HCT116 (cell line): ENCODE results near the gene AVPR1B. TPM values are rescaled to one million over a fixed set of nuclear protein-coding genes. Genes with fewer than 3 reads are reported as not detected.

Experiments used
- ATAC-seq: fragments of 200-7000 bp; cut with Tn5 transposase; 2 replicates; pipeline ENCODE4 v1.9.1; 2020; ENCODE audit warnings: mild to moderate bottlenecking, moderate library complexity
- BruUV-seq: library from RNA; stranded (reverse); fragments of 400-500 nt; replicated peaks from 2 replicates; lab custom pipeline; 2021; lab: Mats Ljungman, UMichigan
- CTCF ChIA-PET: fragments of 300-600 bp; sonication (Branson Sonifier 250); formaldehyde crosslinking; loops from one replicate; lab custom pipeline; 2021; ENCODE audit warnings: antibody characterized with exemption; lab: Charles Lee
- POLR2A ChIA-PET: fragments of 300-600, 350-600 bp; sonication (Branson Sonifier 250); formaldehyde crosslinking; loops from one replicate; lab custom pipeline; 2021; ENCODE audit warnings: antibody characterized with exemption; lab: Charles Lee
- RAD21 ChIA-PET, 2 experiments: fragments of 300-600 bp; sonication (Branson Sonifier 250); formaldehyde crosslinking; loops; one replicate each; lab custom pipeline; 2023; ENCODE audit warnings: low total read pairs in 2 of 2; ENCODE audit not compliant: uncharacterized antibody in 2 of 2, unreplicated experiment in 2 of 2, low non-redundant PET in 1 of 2; lab: Charles Lee
- DNase-seq: peaks from one replicate; pipeline ENCODE4 v3.0.0-alpha.2; 2010; ENCODE audit warnings: low read depth, low spot score
- H2AFZ ChIP-seq: fragments of 200-600 bp; shearing (Covaris generic), sonication (generic); 2 replicates; pipeline ENCODE4 v1.6.1; 2017; ENCODE audit warnings: low read depth, mixed run types, mixed read lengths, antibody characterized with exemption, low read length; ENCODE audit not compliant: poor library complexity, severe bottlenecking
- H3K27ac ChIP-seq: 2 replicates; pipeline ENCODE4 v1.5.1; 2012; ENCODE audit warnings: low read depth, low read length
- H3K27me3 ChIP-seq: fragments of 200-600 bp; sonication (generic); 2 replicates; pipeline ENCODE4 v1.6.1; 2016; ENCODE audit warnings: mixed run types, low read length, mixed read lengths; ENCODE audit not compliant: insufficient read depth
- H3K36me3 ChIP-seq, 2 experiments: fragments of 200-500 bp in 1 of 2; fragments of 200-600 bp in 1 of 2; sonication (Bioruptor generic) in 1 of 2; sonication (generic) in 1 of 2; 2 replicates each; pipeline versions ENCODE4 v1.5.1 to v1.6.1; 2014 to 2016; ENCODE audit warnings: low read length in 2 of 2, inconsistent platforms in 1 of 2, mixed read lengths in 1 of 2, mixed run types in 1 of 2; ENCODE audit not compliant: insufficient read depth in 2 of 2, control insufficient read depth in 1 of 2
- H3K4me1 ChIP-seq, 2 experiments: fragments of 200-600 bp in 1 of 2; sonication (generic) in 1 of 2; 2 replicates each; pipeline versions ENCODE4 v1.5.1 to v1.6.1; 2012 to 2017; ENCODE audit warnings: low read length in 2 of 2, inconsistent platforms in 1 of 2, mild to moderate bottlenecking in 1 of 2, mixed read lengths in 1 of 2, mixed run types in 1 of 2, moderate library complexity in 1 of 2; ENCODE audit not compliant: insufficient read depth in 2 of 2, control insufficient read depth in 1 of 2
- H3K4me2 ChIP-seq: fragments of 200-600 bp; sonication (generic); 2 replicates; pipeline ENCODE4 v1.6.1; 2017; ENCODE audit warnings: mixed run types, low read length, mixed read lengths
- H3K4me3 ChIP-seq, 2 experiments: fragments of 200-600 bp in 1 of 2; sonication (generic) in 1 of 2; replicated peaks in 1 of 2; 2 replicates each; pipeline ENCODE4 v1.5.1; 2011 to 2016; ENCODE audit warnings: low read length in 2 of 2, control low read depth in 1 of 2, low read depth in 1 of 2, mild to moderate bottlenecking in 1 of 2, mixed read lengths in 1 of 2, mixed run types in 1 of 2
- H3K79me2 ChIP-seq: fragments of 200-600 bp; sonication (generic); 2 replicates; pipeline ENCODE4 v1.6.1; 2017; ENCODE audit warnings: mild to moderate bottlenecking, mixed run types, low read length, moderate library complexity, mixed read lengths; ENCODE audit not compliant: insufficient read depth
- H3K9ac ChIP-seq: fragments of 200-600 bp; sonication (generic); 2 replicates; pipeline ENCODE4 v1.6.1; 2016; ENCODE audit warnings: low read length, mixed read lengths
- H3K9me2 ChIP-seq: fragments of 200-600 bp; sonication (generic), shearing (Covaris generic); 2 replicates; pipeline ENCODE4 v1.6.1; 2017; ENCODE audit warnings: mixed run types, mild to moderate bottlenecking, moderate library complexity; ENCODE audit not compliant: insufficient read depth
- H3K9me3 ChIP-seq, 2 experiments: fragments of 200-500 bp in 1 of 2; fragments of 200-600 bp in 1 of 2; sonication (Bioruptor generic) in 1 of 2; sonication (generic) in 1 of 2; 2 replicates each; pipeline ENCODE4 v1.6.1; 2014 to 2017; ENCODE audit warnings: low read length in 2 of 2, mixed read lengths in 2 of 2, inconsistent platforms in 1 of 2, low read depth in 1 of 2, mild to moderate bottlenecking in 1 of 2, mixed run types in 1 of 2, moderate library complexity in 1 of 2; ENCODE audit not compliant: control insufficient read depth in 1 of 2, insufficient read depth in 1 of 2
- H4K20me1 ChIP-seq: fragments of 200-600 bp; sonication (generic), shearing (Covaris generic); 2 replicates; pipeline ENCODE4 v1.6.1; 2017; ENCODE audit warnings: mixed run types, mild to moderate bottlenecking, moderate library complexity; ENCODE audit not compliant: insufficient read depth
- CBX3 ChIP-seq: IDR thresholded peaks from 2 replicates; pipeline ENCODE4 v1.6.1; 2012; ENCODE audit warnings: low read depth
- JUND ChIP-seq: IDR thresholded peaks from 2 replicates; pipeline ENCODE4 v1.6.1; 2012
- RAD21 ChIP-seq: IDR thresholded peaks from 2 replicates; pipeline ENCODE4 v1.6.1; 2012; ENCODE audit warnings: low read depth, mild to moderate bottlenecking
- SP1 ChIP-seq: IDR thresholded peaks from 2 replicates; pipeline ENCODE4 v1.6.1; 2012; ENCODE audit warnings: low read depth
- SRF ChIP-seq: IDR thresholded peaks from 2 replicates; pipeline ENCODE4 v1.6.1; 2012; ENCODE audit warnings: low read depth
- TCF7L2 ChIP-seq: IDR thresholded peaks from 2 replicates; pipeline ENCODE4 v1.7.0; 2011; ENCODE audit warnings: borderline replicate concordance, inconsistent platforms; ENCODE audit not compliant: insufficient read depth, insufficient read length; ENCODE audit errors: extremely low read depth
- YY1 ChIP-seq: IDR thresholded peaks from 2 replicates; pipeline ENCODE4 v1.6.1; 2011; ENCODE audit warnings: low read length, low read depth, moderate library complexity, mild to moderate bottlenecking; ENCODE audit not compliant: insufficient replicate concordance; ENCODE audit errors: extremely low read depth
- ZNF274 ChIP-seq: fragments of 200-500 bp; sonication (Bioruptor generic); IDR thresholded peaks from 2 replicates; pipeline ENCODE4 v1.6.1; 2014; ENCODE audit warnings: mild to moderate bottlenecking, low read depth, low read length, inconsistent platforms
- intact Hi-C: fragments of 100-400 bp; cut with micrococcal nuclease; formaldehyde crosslinking; loops from 2 replicates; pipeline ENCODE4 v1.10.0; 2022
- total RNA-seq: library from RNA; stranded (reverse); gene quantifications from one replicate; pipeline ENCODE4 v1.2.1, GENCODE V29; 2021; ENCODE audit not compliant: unreplicated experiment
- TF ChIP-seq, protein P1 (sequence below): IDR thresholded peaks from 2 replicates; pipeline ENCODE4 v1.6.1; 2011; ENCODE audit warnings: mild to moderate bottlenecking, low read length, moderate library complexity; ENCODE audit not compliant: insufficient replicate concordance; ENCODE audit errors: extremely low read depth
- TF ChIP-seq, protein P2 (sequence below), 3 experiments: fragments of 200-600 bp in 1 of 3; sonication (generic) in 1 of 3; IDR thresholded peaks in 2 of 3; conservative IDR thresholded peaks in 1 of 3; 2 replicates each; pipeline ENCODE4 v1.5.1; 2012 to 2017; ENCODE audit warnings: low read depth in 2 of 3, low read length in 2 of 3, antibody characterized with exemption in 1 of 3, borderline replicate concordance in 1 of 3, control low read depth in 1 of 3, mild to moderate bottlenecking in 1 of 3, mixed read lengths in 1 of 3, mixed run types in 1 of 3, moderate library complexity in 1 of 3; ENCODE audit not compliant: insufficient read depth in 1 of 3
- TF ChIP-seq, protein P3 (sequence below): IDR thresholded peaks from 2 replicates; pipeline ENCODE4 v1.6.1; 2012

AVPR1B gene
- total RNA-seq, 1 experiment from 2014 or later, result not detected

DNA sequence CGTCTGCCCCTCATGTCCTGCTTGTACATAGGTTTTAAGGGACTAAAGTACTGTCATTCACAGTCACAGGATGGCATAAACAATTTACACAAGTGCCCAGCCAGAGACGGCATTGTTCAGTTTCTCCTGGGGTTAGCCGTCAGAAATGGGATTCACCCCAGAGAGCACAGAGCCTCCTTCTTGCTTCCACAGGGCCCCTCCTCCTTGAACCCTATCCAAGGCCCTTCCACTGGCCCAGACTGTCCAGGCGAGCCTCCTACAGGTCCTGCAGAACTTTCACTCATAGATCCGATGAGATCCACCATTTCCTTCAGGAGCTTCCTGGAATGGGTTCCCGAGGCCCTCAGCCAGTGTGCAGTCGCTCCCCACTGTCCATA is 10.0 kb downstream of the AVPR1B start (continued):
- TF ChIP-seq, protein P1, sequence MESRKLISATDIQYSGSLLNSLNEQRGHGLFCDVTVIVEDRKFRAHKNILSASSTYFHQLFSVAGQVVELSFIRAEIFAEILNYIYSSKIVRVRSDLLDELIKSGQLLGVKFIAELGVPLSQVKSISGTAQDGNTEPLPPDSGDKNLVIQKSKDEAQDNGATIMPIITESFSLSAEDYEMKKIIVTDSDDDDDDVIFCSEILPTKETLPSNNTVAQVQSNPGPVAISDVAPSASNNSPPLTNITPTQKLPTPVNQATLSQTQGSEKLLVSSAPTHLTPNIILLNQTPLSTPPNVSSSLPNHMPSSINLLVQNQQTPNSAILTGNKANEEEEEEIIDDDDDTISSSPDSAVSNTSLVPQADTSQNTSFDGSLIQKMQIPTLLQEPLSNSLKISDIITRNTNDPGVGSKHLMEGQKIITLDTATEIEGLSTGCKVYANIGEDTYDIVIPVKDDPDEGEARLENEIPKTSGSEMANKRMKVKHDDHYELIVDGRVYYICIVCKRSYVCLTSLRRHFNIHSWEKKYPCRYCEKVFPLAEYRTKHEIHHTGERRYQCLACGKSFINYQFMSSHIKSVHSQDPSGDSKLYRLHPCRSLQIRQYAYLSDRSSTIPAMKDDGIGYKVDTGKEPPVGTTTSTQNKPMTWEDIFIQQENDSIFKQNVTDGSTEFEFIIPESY, result no peak
- TF ChIP-seq SP1 (no peak), ZNF274 (no peak)

- BruUV-seq, result no TSS peak
- ChIA-PET RAD21 (interaction anchor here (1.0 to 1.9 kb wide), 8 partner anchors 75 to 188 kb away, joined by 5 to 20 read pairs (median 8); no protein-coding TSS in a partner anchor), POLR2A (interaction anchor here (0.8 to 1.0 kb wide), 2 partner anchors 120 to 122 kb away, joined by 3 to 5 read pairs; no protein-coding TSS in a partner anchor), CTCF (interaction anchor here (0.6 to 3.5 kb wide), 19 partner anchors 9 to 722 kb away, joined by 3 to 111 read pairs (median 4); no protein-coding TSS in a partner anchor)
- Histone ChIP-seq H2AFZ (peak overlapping the region; percentile 55), H3K9ac (no peak overlapping the region), H3K4me3 (no peak overlapping the region), H3K9me2 (no peaks in the 10 kb centered on the region), H3K9me3 (no peaks in the 10 kb centered on the region), H3K79me2 (no peaks in the 10 kb centered on the region), H3K4me2 (no peak overlapping the region), H3K4me1 (no peaks in the 10 kb centered on the region), H3K36me3 (no peaks in the 10 kb centered on the region), H3K27me3 (no peaks in the 10 kb centered on the region; the same call in 1 of the 2 replicates), H4K20me1 (no peaks in the 10 kb centered on the region), H3K27ac (no peak overlapping the region)
- intact Hi-C loops, result loop anchor here (1.0 to 5.0 kb wide), 4 partner anchors 76 to 314 kb away; no protein-coding TSS in a partner anchor
- DNase-seq, result peak; percentile 56
- ATAC-seq, result peak; percentile 98
- no peak for TF ChIP-seq CBX3
- no peak for TF ChIP-seq TCF7L2
- TF ChIP-seq, protein P2, sequence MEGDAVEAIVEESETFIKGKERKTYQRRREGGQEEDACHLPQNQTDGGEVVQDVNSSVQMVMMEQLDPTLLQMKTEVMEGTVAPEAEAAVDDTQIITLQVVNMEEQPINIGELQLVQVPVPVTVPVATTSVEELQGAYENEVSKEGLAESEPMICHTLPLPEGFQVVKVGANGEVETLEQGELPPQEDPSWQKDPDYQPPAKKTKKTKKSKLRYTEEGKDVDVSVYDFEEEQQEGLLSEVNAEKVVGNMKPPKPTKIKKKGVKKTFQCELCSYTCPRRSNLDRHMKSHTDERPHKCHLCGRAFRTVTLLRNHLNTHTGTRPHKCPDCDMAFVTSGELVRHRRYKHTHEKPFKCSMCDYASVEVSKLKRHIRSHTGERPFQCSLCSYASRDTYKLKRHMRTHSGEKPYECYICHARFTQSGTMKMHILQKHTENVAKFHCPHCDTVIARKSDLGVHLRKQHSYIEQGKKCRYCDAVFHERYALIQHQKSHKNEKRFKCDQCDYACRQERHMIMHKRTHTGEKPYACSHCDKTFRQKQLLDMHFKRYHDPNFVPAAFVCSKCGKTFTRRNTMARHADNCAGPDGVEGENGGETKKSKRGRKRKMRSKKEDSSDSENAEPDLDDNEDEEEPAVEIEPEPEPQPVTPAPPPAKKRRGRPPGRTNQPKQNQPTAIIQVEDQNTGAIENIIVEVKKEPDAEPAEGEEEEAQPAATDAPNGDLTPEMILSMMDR (IDR thresholded peaks at IDR 0.05 in 2 of 3, conservative IDR thresholded peaks at IDR 0.05 in 1 of 3; ENCODE audit: borderline replicate concordance in 1 of 3, insufficient read depth in 1 of 3, low read depth in 2 of 3, low read length in 2 of 3), result peak; percentile 82 to 95 (median 85)
- TF ChIP-seq SRF, result no peak
- peak; percentile 42 for TF ChIP-seq YY1
- TF ChIP-seq, protein P3, sequence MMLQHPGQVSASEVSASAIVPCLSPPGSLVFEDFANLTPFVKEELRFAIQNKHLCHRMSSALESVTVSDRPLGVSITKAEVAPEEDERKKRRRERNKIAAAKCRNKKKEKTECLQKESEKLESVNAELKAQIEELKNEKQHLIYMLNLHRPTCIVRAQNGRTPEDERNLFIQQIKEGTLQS, result no peak
- peak; percentile 94 for TF ChIP-seq RAD21
- TF ChIP-seq JUND, result no peak
Measured at GRCh38 chr1:206106328-206107167, 10.6 kb downstream of the AVPR1B start.
